Skeletal muscle satellite cell (primary cell): ENCODE results near the gene DOCK2.

Experiments used
- H3K27me3 ChIP-seq: 2 replicates; pipeline ENCODE4 v1.7.0; 2013; ENCODE audit warnings: low read length; ENCODE audit not compliant: control insufficient read depth, insufficient read depth
- H3K36me3 ChIP-seq: 2 replicates; pipeline ENCODE4 v1.7.0; 2013; ENCODE audit warnings: mild to moderate bottlenecking, control low read depth, low read length; ENCODE audit not compliant: insufficient read depth
- H3K4me1 ChIP-seq: 2 replicates; pipeline ENCODE4 v1.7.0; 2013; ENCODE audit warnings: low read length; ENCODE audit not compliant: control insufficient read depth, insufficient read depth
- H3K4me2 ChIP-seq: 2 replicates; pipeline ENCODE4 v1.7.0; 2013; ENCODE audit warnings: mild to moderate bottlenecking, low read length
- H3K4me3 ChIP-seq: 2 replicates; pipeline ENCODE4 v1.7.0; 2013; ENCODE audit warnings: low read length
- H3K9ac ChIP-seq: 2 replicates; pipeline ENCODE4 v1.7.0; 2013; ENCODE audit warnings: mild to moderate bottlenecking, low read depth, low read length, moderate library complexity
- H3K9me3 ChIP-seq: replicated peaks from 2 replicates; pipeline ENCODE4 v1.7.0; 2013; ENCODE audit warnings: mild to moderate bottlenecking, control low read depth, low read length

Gene DOCK2

GRCh38 chr5:169960659-169961058, 323.6 kb downstream of the DOCK2 start:
- Histone ChIP-seq H3K27me3 (no peaks in the 10 kb centered on the region), H3K4me1 (no peaks in the 10 kb centered on the region), H3K9ac (no peak overlapping the region), H3K4me3 (no peak overlapping the region), H3K9me3 (no peaks in the 10 kb centered on the region), H3K36me3 (peaks cover 15% of the 10 kb centered on the region), H3K4me2 (no peak overlapping the region)

- Histone ChIP-seq H3K4me1 (no peaks in the 10 kb centered on the region), H3K4me3 (no peak overlapping the region), H3K36me3 (peaks cover 16% of the 10 kb centered on the region), H3K27me3 (no peaks in the 10 kb centered on the region), H3K4me2 (no peak overlapping the region), H3K9me3 (no peaks in the 10 kb centered on the region), H3K9ac (no peak overlapping the region)
Measured at GRCh38 chr5:169964246-169964645, 327.2 kb downstream of the DOCK2 start.

- Histone ChIP-seq H3K4me1 (peaks cover 34% of the 10 kb centered on the region), H3K9ac (peak overlapping the region; percentile 79), H3K4me2 (peak overlapping the region; percentile 45), H3K4me3 (no peak overlapping the region), H3K36me3 (peaks cover 5% of the 10 kb centered on the region), H3K9me3 (no peaks in the 10 kb centered on the region), H3K27me3 (no peaks in the 10 kb centered on the region)
Measured at GRCh38 chr5:169970339-169970738, 333.3 kb downstream of the DOCK2 start.

- Histone ChIP-seq H3K4me2 (peak overlapping the region; percentile 45), H3K9me3 (no peaks in the 10 kb centered on the region), H3K27me3 (no peaks in the 10 kb centered on the region), H3K4me1 (peaks cover 35% of the 10 kb centered on the region), H3K4me3 (peak overlapping the region; percentile 45), H3K36me3 (no peaks in the 10 kb centered on the region), H3K9ac (peak overlapping the region; percentile 79)
Measured at GRCh38 chr5:169970911-169971765, 334.1 kb downstream of the DOCK2 start.

- peak overlapping the region; percentile 79 for H3K9ac ChIP-seq
- no peaks in the 10 kb centered on the region for H3K27me3 ChIP-seq
- no peaks in the 10 kb centered on the region for H3K9me3 ChIP-seq
- peak overlapping the region; percentile 45 for H3K4me2 ChIP-seq
- H3K4me1 ChIP-seq, result peaks cover 42% of the 10 kb centered on the region
- H3K36me3 ChIP-seq, result no peaks in the 10 kb centered on the region
- H3K4me3 ChIP-seq, result peak overlapping the region; percentile 45
Measured at GRCh38 chr5:169971780-169972179, 334.7 kb downstream of the DOCK2 start.

- H3K4me2 ChIP-seq, result no peak overlapping the region
- peaks cover 53% of the 10 kb centered on the region for H3K4me1 ChIP-seq
- H3K9me3 ChIP-seq, result no peaks in the 10 kb centered on the region
- no peaks in the 10 kb centered on the region for H3K27me3 ChIP-seq
- H3K9ac ChIP-seq, result no peak overlapping the region
- no peak overlapping the region for H3K4me3 ChIP-seq
- no peaks in the 10 kb centered on the region for H3K36me3 ChIP-seq
Measured at GRCh38 chr5:169973056-169973455, 336.0 kb downstream of the DOCK2 start.

GRCh38 chr5:169974121-169974770, 337.2 kb downstream of the DOCK2 start:
- no peaks in the 10 kb centered on the region for H3K36me3 ChIP-seq
- no peak overlapping the region for H3K9ac ChIP-seq
- H3K4me3 ChIP-seq, result no peak overlapping the region
- no peaks in the 10 kb centered on the region for H3K9me3 ChIP-seq
- H3K4me2 ChIP-seq, result no peak overlapping the region
- H3K4me1 ChIP-seq, result peaks cover 65% of the 10 kb centered on the region
- no peaks in the 10 kb centered on the region for H3K27me3 ChIP-seq

GRCh38 chr5:169978714-169979113, 341.6 kb downstream of the DOCK2 start:
- Histone ChIP-seq H3K4me3 (peak overlapping the region; percentile 70), H3K27me3 (no peaks in the 10 kb centered on the region), H3K9ac (peak overlapping the region; percentile 87), H3K36me3 (no peaks in the 10 kb centered on the region), H3K9me3 (no peaks in the 10 kb centered on the region), H3K4me2 (peak overlapping the region; percentile 86), H3K4me1 (peaks cover 45% of the 10 kb centered on the region)

- Histone ChIP-seq H3K4me3 (peak overlapping the region; percentile 70), H3K9ac (peak overlapping the region; percentile 87), H3K27me3 (no peaks in the 10 kb centered on the region), H3K4me1 (peaks cover 37% of the 10 kb centered on the region), H3K4me2 (peak overlapping the region; percentile 86), H3K36me3 (no peaks in the 10 kb centered on the region), H3K9me3 (no peaks in the 10 kb centered on the region)
Measured at GRCh38 chr5:169979871-169980270, 342.8 kb downstream of the DOCK2 start.

- H3K4me1 ChIP-seq, result peaks cover 37% of the 10 kb centered on the region
- peak within 1 kb of the TSS; percentile 86 for H3K4me2 ChIP-seq
- H3K9ac ChIP-seq, result peak within 1 kb of the TSS; percentile 87
- no peaks in the 10 kb centered on the region for H3K9me3 ChIP-seq
- H3K27me3 ChIP-seq, result no peaks in the 10 kb centered on the region
- no peaks in the 10 kb centered on the region for H3K36me3 ChIP-seq
- H3K4me3 ChIP-seq, result peak within 1 kb of the TSS; percentile 70
Measured at GRCh38 chr5:169980418-169981053, 343.5 kb downstream of the DOCK2 start, which contains the start of gene INSYN2B. TSS of gene INSYN2B (minus strand) at chr5:169980495. CDS start at chr5:169883898, 96,597 bp downstream.

- no peak overlapping the region for H3K4me2 ChIP-seq
- peaks cover 15% of the 10 kb centered on the region for H3K4me1 ChIP-seq
- no peak overlapping the region for H3K4me3 ChIP-seq
- no peaks in the 10 kb centered on the region for H3K27me3 ChIP-seq
- no peaks in the 10 kb centered on the region for H3K36me3 ChIP-seq
- H3K9me3 ChIP-seq, result no peaks in the 10 kb centered on the region
- H3K9ac ChIP-seq, result no peak overlapping the region
Measured at GRCh38 chr5:169988206-169988605, 351.1 kb downstream of the DOCK2 start.
